Activated CD8-positive, alpha-beta memory T cell treated with anti-CD3 and anti-CD28 coated beads, Interleukin-2, amount 50 U/mL, for 24 hours (primary cell): Measurements from ENCODE around the gene PIK3C2B.
"Not testable (repeated sequence)": the region's sequence is repeated elsewhere in the genome, so short reads cannot be mapped to it uniquely, and the experiment has no call there.

Source experiments
- DNase-seq: peaks from one replicate; pipeline ENCODE4 v3.0.0-alpha.2; 2020; ENCODE audit errors: extremely low read depth

The PIK3C2B gene

DNA sequence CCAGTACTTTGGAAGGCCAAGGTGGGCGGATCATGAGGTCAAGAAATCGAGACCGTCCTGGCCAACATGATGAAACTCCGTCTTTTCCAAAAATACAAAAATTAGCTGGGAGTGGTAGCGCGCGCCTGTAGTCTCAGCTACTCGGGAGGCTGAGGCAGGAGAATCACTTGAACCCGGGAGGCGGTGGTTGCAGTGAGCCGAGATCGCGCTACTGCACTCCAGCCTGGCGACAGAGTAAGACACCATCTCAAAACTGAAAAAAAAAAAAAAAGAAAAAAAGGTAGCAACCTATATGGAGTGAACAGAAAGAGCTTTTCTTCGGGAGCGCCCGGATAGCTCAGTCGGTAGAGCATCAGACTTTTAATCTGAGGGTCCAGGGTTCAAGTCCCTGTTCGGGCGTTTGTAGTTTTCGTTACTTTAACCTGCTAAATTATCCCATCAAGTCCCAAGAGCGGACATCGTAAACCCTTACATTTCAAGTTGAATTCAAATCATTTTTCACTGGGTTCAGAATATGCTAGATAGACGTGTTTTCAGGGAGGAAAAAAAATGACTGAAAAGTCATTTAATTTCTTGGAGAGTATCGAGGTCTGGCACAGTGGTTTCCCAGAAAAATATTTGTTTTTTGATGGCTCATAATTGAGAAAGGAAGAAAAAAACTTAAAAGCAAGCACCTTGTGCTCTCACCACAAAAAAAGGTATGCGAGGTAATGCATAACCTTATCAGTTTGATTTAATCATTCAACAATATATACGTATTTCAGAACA lies 11.8 kb upstream of the PIK3C2B start:
- DNase-seq, result no peak

DNA sequence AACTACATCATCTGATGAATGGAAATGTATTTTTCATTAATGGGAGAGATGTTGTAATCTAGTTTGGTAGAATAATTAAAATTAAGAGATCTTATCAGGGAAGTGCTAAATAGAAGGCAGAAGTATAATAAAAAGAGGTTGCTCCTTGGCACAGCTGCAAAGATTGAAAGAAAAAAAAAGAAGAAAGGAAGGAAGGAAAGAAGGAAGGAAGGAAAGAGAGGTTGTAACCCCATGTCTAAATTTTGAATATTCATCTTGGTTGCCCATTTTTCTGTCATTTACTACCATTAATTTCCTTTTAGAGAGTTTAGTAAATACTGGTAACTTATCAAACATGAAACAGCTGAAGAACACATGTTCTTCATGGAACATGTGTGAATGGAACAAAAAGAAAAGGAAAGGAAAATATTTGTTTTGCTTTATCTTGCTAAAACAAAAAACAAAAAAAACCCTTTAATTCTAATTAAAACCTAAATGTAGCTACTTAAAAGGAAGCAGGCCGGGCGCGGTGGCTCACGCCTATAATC lies 11.1 kb upstream of the PIK3C2B start:
- DNase-seq, result no peak

GRCh38 chr1:204503913-204504519 lies 9.4 kb upstream of the PIK3C2B start:
- no peak for DNase-seq

- DNase-seq, result no peak
Measured at GRCh38 chr1:204503122-204503912, 8.7 kb upstream of the PIK3C2B start.

DNA sequence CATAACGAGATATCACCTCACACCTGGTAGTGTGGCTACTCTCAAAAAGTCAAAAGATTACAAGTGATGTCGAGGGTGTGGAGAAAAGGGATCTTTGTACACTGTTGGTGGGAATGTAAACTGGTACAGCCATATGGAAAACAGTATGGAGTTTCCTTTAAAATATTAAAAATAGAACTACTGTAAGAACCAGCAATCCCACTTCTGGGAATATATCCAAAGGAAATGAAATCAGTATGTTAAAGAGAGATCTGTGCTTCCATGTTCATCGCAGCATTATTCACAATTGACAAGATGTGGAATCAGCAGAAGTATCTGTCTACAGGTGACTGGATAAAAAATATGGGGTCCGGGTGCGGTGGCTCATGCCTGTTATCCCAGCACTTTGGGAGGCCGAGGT lies 7.6 kb upstream of the PIK3C2B start:
- no peak for DNase-seq

- no peak for DNase-seq
Measured at GRCh38 chr1:204499511-204500468, 5.2 kb upstream of the PIK3C2B start.

GRCh38 chr1:204498981-204499380 lies 4.4 kb upstream of the PIK3C2B start:
- DNase-seq, result no peak

- no peak for DNase-seq
Measured at GRCh38 chr1:204495777-204496176, 1.2 kb upstream of the PIK3C2B start.

- DNase-seq, result no peak
Measured at GRCh38 chr1:204495078-204495753, 611 bp upstream of the PIK3C2B start.

DNA sequence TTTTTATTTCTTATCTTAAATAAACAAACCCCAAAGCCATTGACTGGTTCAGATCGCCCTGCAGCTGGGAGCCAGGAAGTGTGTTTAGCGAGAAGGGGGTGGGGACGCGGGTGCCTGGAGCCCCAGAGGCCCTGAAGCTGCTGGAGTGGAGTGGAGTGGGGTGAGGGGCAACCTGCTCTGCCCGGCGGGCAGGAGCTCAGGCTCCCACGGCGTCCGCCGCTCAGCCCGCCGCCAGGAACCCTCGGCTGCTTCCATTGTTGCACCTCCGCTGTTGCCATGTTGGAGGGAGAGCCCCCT lies 673 bp downstream of the PIK3C2B start:
- no peak for DNase-seq

DNA sequence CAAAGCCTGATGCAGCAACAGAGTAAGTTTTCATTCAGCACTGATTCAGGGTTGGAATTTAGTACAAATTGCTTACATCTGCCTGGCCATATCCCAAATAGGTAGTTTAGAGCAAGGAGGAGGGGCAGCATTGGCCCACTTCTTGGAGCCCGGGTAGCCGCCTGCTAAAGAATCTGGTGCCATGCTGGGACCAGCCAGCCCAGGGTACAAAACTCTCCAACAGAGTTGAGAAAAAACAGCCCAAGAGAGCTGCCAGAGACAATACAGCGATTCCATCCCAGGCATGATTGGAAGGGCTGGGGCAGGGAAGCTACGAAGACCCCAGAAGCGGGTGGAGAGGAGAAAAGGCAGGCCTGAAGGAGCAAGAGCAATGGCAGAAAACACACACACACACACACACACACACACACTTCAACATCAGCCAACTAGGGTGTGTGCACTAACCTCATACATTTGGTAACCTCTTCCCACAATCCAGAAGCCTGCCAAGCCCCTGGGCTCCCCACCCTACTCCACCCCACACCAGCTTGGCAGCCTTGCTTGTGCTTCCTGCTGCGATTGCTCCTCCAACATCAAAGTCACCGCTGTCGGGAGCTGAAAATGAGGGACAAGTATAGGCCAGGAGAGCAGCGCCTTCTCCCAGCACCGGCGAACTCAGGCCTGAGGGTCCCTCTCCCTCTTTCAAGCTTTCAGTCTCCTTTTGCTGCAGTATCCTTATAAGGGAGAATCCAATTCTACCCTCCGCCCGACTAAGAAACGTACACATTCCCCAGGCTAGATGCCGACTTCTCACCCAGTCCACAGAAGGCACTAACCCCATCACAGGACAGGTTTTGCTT lies 1.2 kb downstream of the PIK3C2B start:
- DNase-seq, result no peak

- DNase-seq, result no peak
Measured at GRCh38 chr1:204491655-204492054, 3.0 kb downstream of the PIK3C2B start.

DNA sequence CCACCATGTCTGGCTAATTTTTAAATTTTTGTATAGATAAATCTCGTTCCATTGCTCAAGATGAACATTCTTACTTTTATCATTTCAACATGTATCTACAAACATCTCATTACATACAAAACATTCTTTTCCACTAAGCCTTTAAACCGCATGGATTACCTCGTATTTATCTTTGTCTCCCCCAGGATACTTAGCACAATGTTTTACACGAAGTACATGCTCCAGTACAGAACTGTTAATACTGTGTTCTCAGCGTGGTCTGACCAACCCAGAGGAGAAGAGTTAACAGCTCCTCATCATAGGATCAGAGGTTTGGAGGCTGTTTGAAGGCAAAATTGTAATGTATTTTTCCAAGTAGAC lies 7.4 kb downstream of the PIK3C2B start:
- DNase-seq, result no peak

DNA sequence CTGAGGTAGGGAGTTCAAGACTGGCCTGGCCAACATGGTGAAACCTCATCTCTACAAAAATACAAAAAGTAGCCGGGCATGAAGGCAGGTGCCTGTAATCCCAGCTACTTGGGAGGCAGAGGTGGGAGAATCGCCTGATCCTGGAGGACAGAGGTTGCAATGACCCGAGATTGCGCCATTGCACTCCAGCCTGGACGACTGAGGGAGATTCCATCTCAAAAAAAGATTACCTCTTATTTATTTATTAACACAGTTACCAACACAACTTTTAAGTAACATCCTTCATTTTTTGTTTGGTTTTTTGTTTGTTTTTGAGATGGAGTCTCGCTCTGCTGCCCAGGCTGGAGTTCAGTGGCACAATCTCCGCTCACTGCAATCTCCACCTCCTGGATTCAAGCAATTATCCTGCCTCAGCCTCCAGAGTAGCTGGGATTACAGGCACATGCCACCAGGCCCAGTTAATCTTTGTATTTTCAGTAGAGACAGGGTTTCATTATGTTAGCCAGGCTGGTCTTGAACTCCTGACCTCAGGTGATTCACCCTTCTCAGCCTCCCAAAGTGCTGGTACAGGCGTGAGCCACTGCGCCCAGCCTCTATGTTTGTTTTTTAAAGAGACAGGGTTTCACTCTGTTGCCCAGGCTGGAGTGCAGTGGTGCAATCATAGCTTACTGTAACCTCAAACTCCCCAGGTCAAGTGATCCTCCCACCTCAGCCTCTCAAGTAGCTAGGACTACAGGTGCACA lies 7.9 kb downstream of the PIK3C2B start:
- not testable (repeated sequence) for DNase-seq

DNA sequence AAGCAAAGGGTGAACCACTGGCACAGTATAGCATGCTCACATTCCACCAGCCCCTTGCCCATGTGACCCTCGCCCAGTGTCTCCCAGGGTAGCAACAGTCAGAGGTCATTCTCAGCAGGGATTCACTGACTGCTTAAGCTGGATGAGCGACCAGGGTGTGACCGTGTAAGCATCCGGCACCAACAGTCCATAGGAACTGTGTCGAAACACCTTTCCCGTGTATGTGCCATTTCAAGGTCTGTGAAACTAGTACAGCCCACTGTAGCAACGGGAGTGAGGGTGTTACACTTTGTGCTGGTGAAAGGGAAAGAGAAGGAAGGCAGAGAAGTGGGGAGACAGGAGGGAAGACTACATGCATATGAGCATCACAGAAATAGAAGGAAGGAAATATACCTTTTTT lies 10.8 kb downstream of the PIK3C2B start:
- no peak for DNase-seq

DNA sequence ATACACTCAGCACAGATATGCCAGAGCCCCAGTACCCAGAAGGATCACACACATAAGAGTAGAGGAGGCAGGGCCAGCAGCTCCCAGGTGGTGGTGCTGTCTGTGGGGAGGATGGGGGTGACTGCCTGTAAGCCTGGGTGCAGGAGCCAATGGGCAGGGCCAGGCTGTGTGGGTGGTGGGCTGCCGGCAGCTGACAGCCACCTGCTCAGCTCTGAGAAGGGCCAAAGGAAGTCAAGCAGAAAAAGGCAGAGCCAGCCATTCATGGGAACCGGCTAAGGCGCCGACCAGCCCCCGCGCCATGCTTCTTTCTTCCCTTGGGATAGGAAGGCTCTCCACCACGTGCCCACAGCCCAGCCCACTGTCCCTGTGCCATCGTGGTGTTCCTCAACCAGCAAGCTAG lies 14.1 kb downstream of the PIK3C2B start:
- no peak for DNase-seq

DNA sequence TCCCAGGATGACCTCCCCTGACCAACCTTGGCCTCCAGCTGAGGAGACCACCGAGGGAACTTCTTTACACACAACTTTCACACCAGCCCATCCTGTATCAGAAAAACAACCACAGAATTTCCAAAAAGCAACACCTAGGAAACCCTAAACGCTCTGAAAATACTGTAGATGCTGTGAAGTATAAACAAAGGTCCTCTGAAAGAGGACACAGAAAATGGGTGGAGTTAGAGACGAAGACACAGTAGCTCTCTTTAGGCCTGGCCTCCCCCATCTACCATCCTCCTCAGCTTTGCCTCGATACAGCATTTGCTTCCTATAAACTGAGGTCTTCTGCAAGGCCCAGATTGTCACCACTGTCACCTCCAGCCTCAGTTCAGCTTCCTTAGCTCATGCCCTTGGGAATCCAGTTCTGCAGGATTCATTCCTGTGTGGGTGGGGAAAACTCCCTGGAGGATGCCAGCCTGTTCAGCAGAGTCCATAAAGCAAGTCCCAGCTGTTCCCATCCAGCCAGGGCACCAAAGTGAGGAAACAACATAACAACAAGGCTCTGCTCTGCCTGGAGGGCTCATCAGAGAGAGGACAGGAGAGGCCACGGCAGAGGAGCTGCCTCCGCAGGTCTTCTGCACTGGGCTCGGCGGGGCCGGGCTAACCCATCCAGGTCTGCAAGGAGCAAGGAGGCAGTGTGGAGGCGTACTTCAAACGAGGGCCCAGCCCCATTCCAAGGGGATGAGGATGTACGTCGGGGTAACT lies 15.0 kb downstream of the PIK3C2B start:
- no peak for DNase-seq

- DNase-seq, result no peak
Measured at GRCh38 chr1:204478921-204479320, 15.7 kb downstream of the PIK3C2B start.
